WTC11 (cell line): ENCODE data around the gene ARHGAP29. TPM values are rescaled to one million over a fixed set of nuclear protein-coding genes. Genes with fewer than 3 reads are reported as not detected.

Source experiments
- ATAC-seq: fragments of 200-7000 bp; cut with Tn5 transposase; 2 replicates; pipeline ENCODE4 v1.10.0; 2021; ENCODE audit warnings: mild to moderate bottlenecking, moderate library complexity
- CTCF ChIA-PET: fragments of 300-600 bp; sonication (Branson Sonifier 250); formaldehyde crosslinking; loops from one replicate; lab custom pipeline; 2021; ENCODE audit warnings: antibody characterized with exemption; lab: Charles Lee
- POLR2A ChIA-PET: fragments of 350-600 bp; sonication (Branson Sonifier 250); formaldehyde crosslinking; loops from one replicate; lab custom pipeline; 2021; ENCODE audit warnings: antibody characterized with exemption; lab: Charles Lee
- DNase-seq: peaks from one replicate; pipeline ENCODE4 v3.0.0; 2021; ENCODE audit warnings: low spot score
- H3K27ac Mint-ChIP-seq: 2 replicates; pipeline ENCODE4 v1.8.0; 2021; ENCODE audit warnings: mixed read lengths
- H3K27me3 Mint-ChIP-seq: 2 replicates; pipeline ENCODE4 v1.8.0; 2021; ENCODE audit warnings: low read depth, mild to moderate bottlenecking, moderate library complexity, mixed read lengths
- H3K36me3 Mint-ChIP-seq: 2 replicates; pipeline ENCODE4 v1.8.0; 2021; ENCODE audit warnings: mixed read lengths
- H3K4me1 Mint-ChIP-seq: 2 replicates; pipeline ENCODE4 v1.8.0; 2022; ENCODE audit warnings: mixed read lengths
- H3K4me3 Mint-ChIP-seq: 2 replicates; pipeline ENCODE4 v1.8.0; 2021; ENCODE audit warnings: mild to moderate bottlenecking, moderate library complexity, mixed read lengths
- H3K9me3 Mint-ChIP-seq: 2 replicates; pipeline ENCODE4 v1.8.0; 2021; ENCODE audit warnings: mixed read lengths
- ARID4B ChIP-seq: sonication (generic); formaldehyde crosslinking; IDR thresholded peaks from 2 replicates; pipeline ENCODE4 v1.8.0; 2023; ENCODE audit warnings: missing genetic modification reagents, mild to moderate bottlenecking, borderline replicate concordance
- ESRRA ChIP-seq: sonication (generic); formaldehyde crosslinking; IDR thresholded peaks from 2 replicates; pipeline ENCODE4 v1.8.1; 2022; ENCODE audit warnings: mild to moderate bottlenecking, missing genetic modification reagents, borderline replicate concordance
- HMGA2 ChIP-seq: fragments of 250-450 bp; sonication (Bioruptor Pico); IDR thresholded peaks from 2 replicates; pipeline ENCODE4 v1.4.0; 2021; ENCODE audit warnings: mild to moderate bottlenecking, moderate library complexity
- ZNF281 ChIP-seq: sonication (generic); formaldehyde crosslinking; IDR thresholded peaks from 2 replicates; pipeline ENCODE4 v1.8.0; 2023; ENCODE audit warnings: mild to moderate bottlenecking, missing genetic modification reagents
- total RNA-seq: library from RNA; stranded (reverse); gene quantifications from 3 replicates; pipeline ENCODE4 v1.2.3, GENCODE V29; 2021
- TF ChIP-seq, protein P1 (sequence below): fragments of 250-450 bp; sonication (Bioruptor Pico); IDR thresholded peaks from 2 replicates; pipeline ENCODE4 v2.1.2; 2022; ENCODE audit warnings: mild to moderate bottlenecking, moderate library complexity
- TF ChIP-seq, protein P2 (sequence below): sonication (generic); formaldehyde crosslinking; IDR thresholded peaks from 2 replicates; pipeline ENCODE4 v1.8.1; 2023; ENCODE audit warnings: mild to moderate bottlenecking, missing genetic modification reagents, moderate library complexity
- TF ChIP-seq, protein P3 (sequence below): fragments of 250-450 bp; sonication (Bioruptor Pico); IDR thresholded peaks from 2 replicates; pipeline ENCODE4 v1.9.0; 2021; ENCODE audit warnings: mild to moderate bottlenecking, borderline replicate concordance

The ARHGAP29 gene
- total RNA-seq, 1 experiment from 2014 or later, result 6.6 TPM

GRCh38 chr1:94126651-94127050, 110.7 kb downstream of the ARHGAP29 start:
- CTCF ChIA-PET, result interaction anchor here (1.2 kb wide), 1 partner anchor 63 kb away, joined by 3 read pairs; no protein-coding TSS in a partner anchor
- no peaks in the 10 kb centered on the region for H3K9me3 Mint-ChIP-seq
- POLR2A ChIA-PET, result no interaction called here

More at GRCh38 chr1:94126651-94127050, 110.7 kb downstream of the ARHGAP29 start:
- Mint-ChIP-seq H3K27ac (no peak overlapping the region), H3K4me3 (no peak overlapping the region), H3K27me3 (peaks cover 3% of the 10 kb centered on the region; the same call in 1 of the 2 replicates), H3K4me1 (peaks cover 15% of the 10 kb centered on the region), H3K36me3 (no peaks in the 10 kb centered on the region)
- TF ChIP-seq, protein P1, sequence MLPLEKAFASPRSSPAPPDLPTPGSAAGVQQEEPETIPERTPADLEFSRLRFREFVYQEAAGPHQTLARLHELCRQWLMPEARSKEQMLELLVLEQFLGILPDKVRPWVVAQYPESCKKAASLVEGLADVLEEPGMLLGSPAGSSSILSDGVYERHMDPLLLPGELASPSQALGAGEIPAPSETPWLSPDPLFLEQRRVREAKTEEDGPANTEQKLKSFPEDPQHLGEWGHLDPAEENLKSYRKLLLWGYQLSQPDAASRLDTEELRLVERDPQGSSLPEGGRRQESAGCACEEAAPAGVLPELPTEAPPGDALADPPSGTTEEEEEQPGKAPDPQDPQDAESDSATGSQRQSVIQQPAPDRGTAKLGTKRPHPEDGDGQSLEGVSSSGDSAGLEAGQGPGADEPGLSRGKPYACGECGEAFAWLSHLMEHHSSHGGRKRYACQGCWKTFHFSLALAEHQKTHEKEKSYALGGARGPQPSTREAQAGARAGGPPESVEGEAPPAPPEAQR (CRISPR knock-in tag), result no peak
- no peak for TF ChIP-seq HMGA2 (CRISPR knock-in tag)
- no peak for TF ChIP-seq ARID4B (CRISPR knock-in tag)
- TF ChIP-seq, protein P2, sequence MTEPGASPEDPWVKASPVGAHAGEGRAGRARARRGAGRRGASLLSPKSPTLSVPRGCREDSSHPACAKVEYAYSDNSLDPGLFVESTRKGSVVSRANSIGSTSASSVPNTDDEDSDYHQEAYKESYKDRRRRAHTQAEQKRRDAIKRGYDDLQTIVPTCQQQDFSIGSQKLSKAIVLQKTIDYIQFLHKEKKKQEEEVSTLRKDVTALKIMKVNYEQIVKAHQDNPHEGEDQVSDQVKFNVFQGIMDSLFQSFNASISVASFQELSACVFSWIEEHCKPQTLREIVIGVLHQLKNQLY (CRISPR knock-in tag), result no peak
- TF ChIP-seq ZNF281 (CRISPR knock-in tag), result no peak
- TF ChIP-seq, protein P3, sequence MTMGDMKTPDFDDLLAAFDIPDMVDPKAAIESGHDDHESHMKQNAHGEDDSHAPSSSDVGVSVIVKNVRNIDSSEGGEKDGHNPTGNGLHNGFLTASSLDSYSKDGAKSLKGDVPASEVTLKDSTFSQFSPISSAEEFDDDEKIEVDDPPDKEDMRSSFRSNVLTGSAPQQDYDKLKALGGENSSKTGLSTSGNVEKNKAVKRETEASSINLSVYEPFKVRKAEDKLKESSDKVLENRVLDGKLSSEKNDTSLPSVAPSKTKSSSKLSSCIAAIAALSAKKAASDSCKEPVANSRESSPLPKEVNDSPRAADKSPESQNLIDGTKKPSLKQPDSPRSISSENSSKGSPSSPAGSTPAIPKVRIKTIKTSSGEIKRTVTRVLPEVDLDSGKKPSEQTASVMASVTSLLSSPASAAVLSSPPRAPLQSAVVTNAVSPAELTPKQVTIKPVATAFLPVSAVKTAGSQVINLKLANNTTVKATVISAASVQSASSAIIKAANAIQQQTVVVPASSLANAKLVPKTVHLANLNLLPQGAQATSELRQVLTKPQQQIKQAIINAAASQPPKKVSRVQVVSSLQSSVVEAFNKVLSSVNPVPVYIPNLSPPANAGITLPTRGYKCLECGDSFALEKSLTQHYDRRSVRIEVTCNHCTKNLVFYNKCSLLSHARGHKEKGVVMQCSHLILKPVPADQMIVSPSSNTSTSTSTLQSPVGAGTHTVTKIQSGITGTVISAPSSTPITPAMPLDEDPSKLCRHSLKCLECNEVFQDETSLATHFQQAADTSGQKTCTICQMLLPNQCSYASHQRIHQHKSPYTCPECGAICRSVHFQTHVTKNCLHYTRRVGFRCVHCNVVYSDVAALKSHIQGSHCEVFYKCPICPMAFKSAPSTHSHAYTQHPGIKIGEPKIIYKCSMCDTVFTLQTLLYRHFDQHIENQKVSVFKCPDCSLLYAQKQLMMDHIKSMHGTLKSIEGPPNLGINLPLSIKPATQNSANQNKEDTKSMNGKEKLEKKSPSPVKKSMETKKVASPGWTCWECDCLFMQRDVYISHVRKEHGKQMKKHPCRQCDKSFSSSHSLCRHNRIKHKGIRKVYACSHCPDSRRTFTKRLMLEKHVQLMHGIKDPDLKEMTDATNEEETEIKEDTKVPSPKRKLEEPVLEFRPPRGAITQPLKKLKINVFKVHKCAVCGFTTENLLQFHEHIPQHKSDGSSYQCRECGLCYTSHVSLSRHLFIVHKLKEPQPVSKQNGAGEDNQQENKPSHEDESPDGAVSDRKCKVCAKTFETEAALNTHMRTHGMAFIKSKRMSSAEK (CRISPR knock-in tag), result no peak
- no peak for TF ChIP-seq ESRRA (CRISPR knock-in tag)
- DNase-seq (no peak), ATAC-seq (no peak)
